GM12891 (cell line): ENCODE data around the gene UBTD2.

Experiments
- DNase-seq: peaks from one replicate; pipeline ENCODE4 v3.0.0; 2011; ENCODE audit warnings: low spot score; ENCODE audit not compliant: insufficient read length
- FAIRE-seq: peaks from 2 replicates; lab custom pipeline; 2011; peaks lifted over from hg19 to GRCh38; lab: Jason Lieb, UNC
- PAX5 ChIP-seq: IDR thresholded peaks from 2 replicates; pipeline ENCODE4 v1.6.1; 2011; ENCODE audit warnings: low read length, moderate library complexity, mild to moderate bottlenecking; ENCODE audit not compliant: insufficient read depth, severe bottlenecking
- POLR2A ChIP-seq: IDR thresholded peaks from 2 replicates; pipeline ENCODE4 v1.6.1; 2011; ENCODE audit warnings: low read depth, low read length, control low read depth
- POLR2AphosphoS5 ChIP-seq: IDR thresholded peaks from 2 replicates; pipeline ENCODE4 v1.6.1; 2011; ENCODE audit warnings: low read depth, low read length, control low read depth
- POU2F2 ChIP-seq: IDR thresholded peaks from 2 replicates; pipeline ENCODE4 v1.6.1; 2011; ENCODE audit warnings: low read depth, mild to moderate bottlenecking, control low read depth, low read length, moderate library complexity
- SPI1 ChIP-seq: IDR thresholded peaks from 2 replicates; pipeline ENCODE4 v1.6.1; 2011; ENCODE audit warnings: low read depth, low read length, control low read depth
- TAF1 ChIP-seq: IDR thresholded peaks from 2 replicates; pipeline ENCODE4 v1.6.1; 2011; ENCODE audit warnings: low read depth, low read length, control low read depth

Gene UBTD2

DNA sequence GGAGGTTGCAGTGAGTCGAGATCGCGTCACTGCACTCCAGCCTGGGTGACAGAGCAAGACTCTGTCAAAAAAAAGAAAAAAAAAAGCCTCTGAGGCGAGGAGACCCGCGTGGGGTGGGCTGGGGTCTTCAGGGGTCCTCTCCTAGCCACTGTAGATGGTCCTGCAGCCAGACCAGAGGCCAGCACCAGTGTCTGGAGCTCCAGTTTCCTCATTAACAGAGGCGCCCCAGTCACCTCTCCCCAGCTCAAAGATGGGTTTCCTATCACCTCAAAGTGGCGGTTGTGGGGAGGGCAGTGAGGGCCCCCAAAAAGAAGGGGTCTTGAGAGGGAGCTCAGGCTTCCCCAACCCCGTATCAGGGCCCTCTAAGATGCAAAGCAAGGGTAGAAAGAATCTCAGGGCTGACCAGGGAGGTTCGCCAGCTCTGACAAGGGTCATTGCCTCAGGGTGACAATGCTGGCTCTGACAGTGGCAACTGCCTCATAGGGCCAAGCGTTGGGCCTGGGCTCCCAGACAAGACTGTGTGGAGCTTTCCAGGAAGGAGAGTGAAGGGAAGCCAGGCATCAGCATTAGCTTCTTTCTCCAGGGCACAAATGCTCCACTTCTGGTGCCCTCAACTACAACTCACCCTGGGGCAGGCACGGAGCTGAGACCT, 110.5 kb downstream of the UBTD2 start:
- TF ChIP-seq SPI1 (no peak), PAX5 (no peak), POU2F2 (no peak), POLR2AphosphoS5 (no peak), TAF1 (no peak)
- DNase-seq (no peak), FAIRE-seq (no peak)

DNA sequence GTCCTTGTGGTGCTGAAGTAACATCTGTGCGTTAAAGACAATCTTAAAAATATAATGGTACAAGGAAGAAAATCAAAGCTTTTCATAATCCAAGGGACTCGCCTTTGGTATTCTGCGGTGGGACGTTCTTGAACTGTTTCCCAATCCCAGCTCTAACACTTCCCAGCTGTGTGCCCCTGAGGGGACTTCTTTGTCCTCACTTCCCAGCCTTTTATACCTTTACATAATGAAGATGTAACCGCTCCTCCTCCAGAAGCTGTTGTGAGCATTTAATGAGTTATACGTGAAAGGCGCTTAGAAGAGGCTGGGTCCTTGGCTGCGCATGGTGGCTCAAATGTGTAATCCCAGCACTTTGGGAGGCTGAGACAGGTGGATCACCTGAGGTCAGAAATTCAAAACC, 112.4 kb downstream of the UBTD2 start:
- no peak for FAIRE-seq
- no peak for DNase-seq
- TF ChIP-seq POU2F2 (no peak), PAX5 (no peak), POLR2A (no peak), TAF1 (no peak), SPI1 (no peak), POLR2AphosphoS5 (no peak)

DNA sequence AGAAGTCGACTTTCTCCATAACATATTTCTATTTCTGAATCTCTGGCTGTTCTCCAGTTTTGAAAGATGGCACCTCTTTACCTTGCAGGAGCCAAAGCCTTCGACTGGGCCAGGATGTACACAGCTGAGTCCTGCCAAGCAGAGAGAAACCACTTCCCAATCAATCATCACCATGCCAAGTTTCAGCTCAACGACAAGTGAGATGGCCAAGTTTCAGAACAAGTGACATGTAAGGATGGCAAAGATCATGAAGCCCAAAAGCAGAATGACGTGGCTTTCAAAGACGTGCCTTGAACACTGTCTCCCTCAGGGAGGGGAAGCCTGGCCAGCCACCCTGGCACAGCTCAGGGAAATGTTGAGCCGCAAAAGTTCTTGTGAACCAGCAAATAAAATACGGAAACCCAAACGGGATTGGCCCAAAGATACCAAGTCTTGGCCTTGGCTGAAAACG, 113.3 kb downstream of the UBTD2 start:
- FAIRE-seq (peak; percentile 48), DNase-seq (no peak)
- TF ChIP-seq PAX5 (no peak), POLR2A (no peak), SPI1 (no peak), TAF1 (no peak), POU2F2 (no peak), POLR2AphosphoS5 (no peak)

DNA sequence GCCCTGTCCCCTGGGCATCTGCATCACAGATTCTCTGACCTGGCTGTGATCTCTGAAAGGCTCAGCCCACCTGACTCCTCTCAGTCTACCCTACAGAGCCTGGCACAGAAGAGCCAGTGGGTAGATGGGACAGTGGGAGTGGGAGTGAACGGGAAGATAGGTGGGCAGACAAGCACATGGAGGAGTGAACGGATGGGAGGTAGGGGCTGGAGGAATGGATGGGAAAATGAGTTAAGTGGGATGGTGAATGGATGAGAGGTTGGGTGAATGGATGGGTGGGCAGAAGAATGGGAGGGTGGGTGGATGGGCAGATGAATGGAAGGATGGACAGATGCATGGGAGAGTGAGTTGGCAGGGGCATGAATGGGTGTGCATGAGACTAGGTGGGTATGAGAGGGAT, 114.3 kb downstream of the UBTD2 start:
- no peak for DNase-seq
- no peak for FAIRE-seq
- TF ChIP-seq PAX5, result no peak
- no peak for TF ChIP-seq POLR2A
- no peak for TF ChIP-seq SPI1
- TF ChIP-seq POU2F2, result no peak
- no peak for TF ChIP-seq POLR2AphosphoS5
- TF ChIP-seq TAF1, result no peak

DNA sequence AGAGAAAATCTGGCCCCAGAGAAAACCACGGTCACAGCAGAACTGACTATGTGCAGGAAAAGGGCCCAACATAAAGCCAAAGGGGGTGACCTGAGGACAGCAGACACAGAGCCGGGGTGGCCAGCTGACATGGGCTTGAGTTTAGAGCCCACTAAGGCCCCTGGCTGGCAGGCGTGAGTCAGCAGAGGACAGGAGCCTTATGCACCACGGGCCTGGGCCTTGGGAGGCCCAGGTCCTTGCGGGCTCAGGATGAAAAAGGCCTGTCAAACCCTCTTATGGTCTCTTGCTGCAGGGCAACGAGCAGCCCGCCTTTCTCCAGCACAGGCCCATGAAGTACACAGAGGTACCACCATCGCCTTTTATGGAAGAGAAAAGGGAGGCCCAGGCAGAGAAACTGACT, 115.3 kb downstream of the UBTD2 start:
- DNase-seq, result no peak
- no peak for FAIRE-seq
- TF ChIP-seq POLR2AphosphoS5 (no peak), TAF1 (no peak), POU2F2 (no peak), PAX5 (no peak), POLR2A (no peak), SPI1 (no peak)

DNA sequence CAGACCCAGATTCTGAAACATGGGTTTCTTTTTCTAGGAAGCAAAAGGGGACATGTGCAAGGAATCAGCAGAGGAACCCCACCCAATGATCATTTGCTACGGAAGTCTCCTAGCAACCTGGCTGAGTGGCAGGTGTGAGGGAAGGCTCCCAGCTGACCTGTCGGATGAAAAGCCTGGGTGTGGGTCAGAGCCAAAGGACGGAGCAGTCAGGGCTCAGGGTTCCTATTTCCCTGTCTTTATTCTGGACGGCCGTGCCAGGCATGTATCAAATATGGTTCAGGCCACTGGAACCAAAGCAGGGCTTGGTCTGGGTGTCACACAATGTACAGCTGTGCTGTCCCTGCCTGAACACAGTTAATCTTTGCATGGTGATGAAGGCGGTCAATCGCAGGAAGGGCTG, 115.7 kb downstream of the UBTD2 start:
- FAIRE-seq, result no peak
- no peak for DNase-seq
- TF ChIP-seq SPI1, result no peak
- no peak for TF ChIP-seq POLR2A
- TF ChIP-seq TAF1, result no peak
- TF ChIP-seq POLR2AphosphoS5, result no peak
- no peak for TF ChIP-seq PAX5
- no peak for TF ChIP-seq POU2F2

DNA sequence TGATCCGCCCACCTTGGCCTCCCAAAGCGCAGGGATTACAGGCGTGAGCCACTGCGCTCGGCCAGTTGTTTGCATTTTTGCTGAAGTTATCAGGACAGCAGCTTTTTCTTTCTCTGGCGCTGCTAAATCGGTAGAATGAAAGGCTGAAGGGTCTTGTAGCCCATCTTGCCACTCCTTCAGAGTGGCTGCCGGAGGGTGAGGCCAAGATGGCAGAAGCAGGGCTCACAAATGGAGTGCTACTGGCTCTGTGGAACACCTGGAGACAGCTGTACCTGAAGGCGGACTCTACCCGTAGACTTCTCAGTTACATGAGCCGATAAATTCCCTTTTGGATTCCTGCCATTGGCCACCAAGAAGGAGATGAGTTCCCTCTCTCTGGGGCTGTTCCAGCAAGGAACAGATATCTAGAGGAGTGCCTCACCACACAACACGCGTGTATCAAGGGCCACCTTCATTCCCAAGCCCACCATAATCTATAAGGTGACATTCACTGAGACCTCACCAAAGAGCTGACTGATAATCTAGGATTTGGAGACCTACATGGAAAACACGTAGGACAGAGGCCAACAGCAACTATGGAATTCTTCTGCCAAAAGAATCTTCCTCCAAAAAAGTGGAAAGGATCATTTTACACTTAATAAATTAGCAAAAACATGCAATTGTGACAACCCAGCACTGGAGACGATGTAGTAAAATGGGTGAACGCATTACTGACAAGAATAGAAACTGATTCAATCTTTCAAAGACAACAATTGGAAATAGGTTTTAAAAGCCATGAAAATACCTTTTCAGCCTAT, 117.3 kb downstream of the UBTD2 start:
- FAIRE-seq (no peak), DNase-seq (no peak)
- TF ChIP-seq POLR2A (no peak), POU2F2 (no peak), SPI1 (no peak), POLR2AphosphoS5 (no peak), TAF1 (no peak), PAX5 (no peak)

DNA sequence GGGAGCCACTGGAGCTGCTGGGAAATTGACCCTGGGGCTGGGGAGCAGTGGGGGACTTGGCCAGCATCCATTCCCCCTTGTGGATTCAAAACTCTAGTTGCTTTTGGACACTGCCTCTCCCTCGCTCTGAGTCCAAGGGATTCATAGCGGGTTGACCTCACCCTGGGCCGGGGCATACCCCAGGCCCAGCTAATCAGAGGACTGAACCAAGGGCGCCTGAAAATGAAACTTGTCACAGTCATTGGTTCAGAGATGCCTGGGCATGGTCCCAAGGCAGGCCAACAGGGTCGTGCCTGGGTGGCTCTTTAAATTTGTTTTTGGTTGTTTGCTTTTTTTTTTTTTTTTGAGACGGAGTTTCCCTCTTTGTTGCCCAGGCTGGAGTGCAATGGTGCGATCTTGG, 118.1 kb downstream of the UBTD2 start:
- TF ChIP-seq SPI1 (no peak), PAX5 (no peak), POU2F2 (no peak), TAF1 (no peak), POLR2AphosphoS5 (no peak), POLR2A (no peak)

DNA sequence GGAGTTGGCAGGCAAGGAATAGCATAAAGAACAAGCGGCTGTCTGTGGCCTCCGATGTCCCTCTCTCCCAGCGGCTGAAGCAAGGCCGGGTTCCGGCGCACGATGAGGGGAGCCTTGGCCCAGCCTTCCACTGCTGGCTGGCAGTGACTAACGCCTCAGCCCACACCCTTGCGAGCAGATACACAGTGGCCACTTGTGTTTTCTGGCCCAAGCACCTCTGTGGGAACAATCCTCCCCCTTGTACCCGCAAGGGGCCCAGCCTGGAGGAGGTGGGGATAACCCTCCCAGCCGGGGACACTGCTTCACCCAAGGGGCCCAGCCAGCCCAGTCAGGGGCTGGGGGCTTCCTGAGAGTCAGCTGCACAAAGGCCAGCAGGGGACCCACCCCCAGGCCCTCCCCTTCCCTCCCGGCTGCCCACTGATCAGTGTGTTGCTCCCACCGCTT, 118.8 kb downstream of the UBTD2 start:
- TF ChIP-seq TAF1 (no peak), PAX5 (no peak), POU2F2 (no peak), POLR2A (no peak), POLR2AphosphoS5 (no peak), SPI1 (no peak)
- FAIRE-seq, result no peak
- no peak for DNase-seq

More for the DNA sequence above, 118.1 kb downstream of the UBTD2 start:
- DNase-seq, result no peak
- no peak for FAIRE-seq

DNA sequence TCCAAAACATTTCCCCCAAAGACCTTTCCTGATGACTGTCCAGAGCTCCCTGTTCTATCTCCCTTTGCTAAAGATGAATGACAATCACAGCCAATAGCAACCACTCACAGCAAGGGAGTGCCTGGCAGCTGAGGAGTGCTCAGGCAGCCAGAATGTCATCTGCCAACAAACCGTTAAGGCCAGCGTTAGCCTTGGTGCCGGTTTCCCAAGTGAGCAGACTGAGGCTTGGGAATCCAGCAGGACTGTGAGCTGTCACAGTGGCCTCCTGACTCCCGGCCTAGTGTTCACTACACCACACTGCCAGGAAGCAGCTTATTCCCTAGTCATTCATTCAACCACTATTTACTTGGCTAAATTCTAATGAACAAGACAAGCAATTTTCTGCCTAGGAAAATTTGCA, 120.2 kb downstream of the UBTD2 start:
- TF ChIP-seq POU2F2 (no peak), SPI1 (no peak), PAX5 (no peak), TAF1 (no peak), POLR2AphosphoS5 (no peak), POLR2A (no peak)
- DNase-seq, result no peak
- no peak for FAIRE-seq
